ENCODE data around the gene LARP4. TPM values are rescaled to one million over a fixed set of nuclear protein-coding genes. Genes with fewer than 3 reads are reported as not detected.
"Not testable (repeated sequence)": the region's sequence is repeated elsewhere in the genome, so short reads cannot be mapped to it uniquely, and the experiment has no call there.

Gene LARP4
- total RNA-seq, 2 experiments from 2014 or later = 62.2 to 64.0 TPM

DNA sequence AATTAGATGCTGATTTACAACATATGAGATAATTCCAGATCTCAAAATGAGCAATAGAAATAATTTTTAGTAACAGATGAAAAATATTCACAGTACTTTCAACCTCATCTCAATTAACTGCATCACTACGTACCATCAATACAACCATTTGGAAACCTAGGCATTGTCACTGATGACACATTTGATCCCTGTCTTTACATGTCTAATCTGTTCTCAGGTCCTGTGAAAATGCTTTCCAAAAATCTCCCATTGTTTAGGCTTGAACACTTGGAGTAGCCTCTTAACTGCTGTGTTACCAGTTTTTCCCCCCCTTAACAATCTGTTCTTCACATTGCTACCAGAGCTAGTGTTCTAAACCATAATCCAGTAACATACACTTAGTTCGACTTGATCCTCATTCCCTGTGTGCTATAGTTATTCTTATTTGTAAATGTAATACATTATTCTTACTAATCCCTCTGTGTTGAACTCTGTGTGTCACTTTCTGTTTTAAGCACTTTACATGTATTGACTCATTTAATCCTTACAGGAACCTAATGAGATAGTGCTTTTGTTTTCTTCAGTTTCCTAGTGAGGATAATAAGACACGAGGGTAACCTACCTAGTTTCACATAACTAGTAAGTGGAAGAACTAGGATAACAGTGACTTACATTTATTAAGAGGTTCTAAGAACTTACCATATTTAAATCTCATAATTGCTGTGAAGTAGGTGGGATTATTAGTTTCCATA is 41.7 kb downstream of the LARP4 start:
- intact Hi-C loops (cut with micrococcal nuclease) = loop anchor here (5.0 kb wide), 1 partner anchor 40 kb away; the partner anchor contains the start of gene LARP4
- ChIA-PET CTCF (no interaction called here), POLR2A (interaction anchor here (1.0 kb wide), 1 partner anchor 330 kb away, joined by 3 read pairs; the partner anchor contains the start of gene COX14)
- Mint-ChIP-seq H3K27ac (peak overlapping the region; percentile 85), H3K9me3 (no peaks in the 10 kb centered on the region), H3K4me3 (no peak overlapping the region), H3K27me3 (no peaks in the 10 kb centered on the region), H3K36me3 (peaks cover 41% of the 10 kb centered on the region), H3K4me1 (ENCODE audit: low read depth) (peaks cover 15% of the 10 kb centered on the region)
- no peak for DNase-seq

DNA sequence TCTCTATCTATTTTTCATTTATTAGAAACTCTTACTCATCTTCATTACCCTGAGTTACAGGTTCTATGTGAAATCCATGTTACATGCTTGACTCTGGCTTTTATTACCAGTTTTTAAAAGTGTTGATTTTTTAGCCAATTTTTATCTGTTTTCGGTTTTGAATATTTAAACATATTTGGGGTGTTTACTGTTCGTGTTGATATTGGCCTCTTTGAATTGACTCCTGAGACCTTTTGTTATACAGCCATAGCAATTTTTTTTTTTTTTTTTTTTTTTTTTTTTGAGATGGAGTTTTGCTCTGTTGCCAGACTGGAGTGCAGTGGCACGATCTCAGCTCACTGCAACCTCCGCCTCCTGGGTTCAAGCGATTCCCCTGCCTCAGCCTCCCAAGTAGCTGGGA is 49.0 kb downstream of the LARP4 start:
- H3K4me1 Mint-ChIP-seq (ENCODE audit: low read depth); H3K9me3 Mint-ChIP-seq; CTCF ChIA-PET; DNase-seq; H3K27ac Mint-ChIP-seq; intact Hi-C loops (cut with micrococcal nuclease); H3K27me3 Mint-ChIP-seq; H3K4me3 Mint-ChIP-seq: not testable (repeated sequence)
- H3K36me3 Mint-ChIP-seq = peaks cover 40% of the 10 kb centered on the region
- POLR2A ChIA-PET = interaction anchor here (0.6 kb wide), 1 partner anchor 283 kb away, joined by 3 read pairs; no protein-coding TSS in a partner anchor

DNA sequence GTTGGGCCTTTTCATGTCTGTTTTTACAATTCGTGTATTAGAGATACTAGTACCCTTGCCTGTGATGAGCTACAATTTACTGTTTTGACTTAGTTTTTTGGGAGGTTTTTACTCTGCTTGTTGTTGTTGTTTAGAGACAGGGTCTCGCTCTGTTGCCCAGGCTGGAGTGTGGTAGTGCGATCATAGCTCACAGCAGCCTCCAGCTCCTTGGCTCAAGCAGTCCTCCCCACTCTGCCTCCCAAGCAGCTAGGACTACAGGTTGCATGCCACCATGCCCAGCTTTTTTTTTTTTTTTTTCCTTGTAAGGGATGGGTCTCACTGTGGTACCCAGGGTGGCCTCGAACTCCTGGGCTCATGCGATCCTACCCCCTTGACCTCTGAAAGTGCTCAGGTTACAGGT is 52.1 kb downstream of the LARP4 start:
- Mint-ChIP-seq H3K36me3 (peaks cover 35% of the 10 kb centered on the region), H3K27me3 (no peaks in the 10 kb centered on the region), H3K9me3 (no peaks in the 10 kb centered on the region), H3K4me1 (ENCODE audit: low read depth) (peaks cover 4% of the 10 kb centered on the region), H3K27ac (no peak overlapping the region), H3K4me3 (no peak overlapping the region)
- POLR2A ChIA-PET = no interaction called here
- intact Hi-C loops (cut with micrococcal nuclease) = no loop called here
- DNase-seq = no peak
- CTCF ChIA-PET = interaction anchor here (0.6 kb wide), 1 partner anchor 1590 kb away, joined by 3 read pairs; no protein-coding TSS in a partner anchor

DNA sequence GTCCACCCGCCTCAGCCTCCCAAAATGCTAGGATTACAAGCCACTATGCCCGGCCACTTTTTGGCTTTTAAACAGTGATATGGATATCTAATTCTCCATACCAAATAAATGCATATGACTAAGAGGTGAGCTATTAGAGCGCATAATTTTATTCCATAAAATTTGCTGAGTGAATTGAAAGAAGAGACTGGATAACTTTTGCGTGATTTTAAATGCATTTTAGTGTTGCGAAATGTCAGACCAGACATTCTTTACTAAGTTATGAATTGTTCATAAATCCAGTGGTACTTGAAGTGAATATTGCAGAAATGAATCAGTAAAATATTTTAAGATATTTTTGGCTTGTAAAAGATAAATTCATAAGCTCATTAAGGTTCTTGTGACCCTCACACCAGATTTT is 53.2 kb downstream of the LARP4 start:
- ChIA-PET CTCF (no interaction called here), POLR2A (no interaction called here)
- no peak for DNase-seq
- intact Hi-C loops (cut with micrococcal nuclease) = no loop called here
- Mint-ChIP-seq H3K27me3 (no peaks in the 10 kb centered on the region), H3K9me3 (no peaks in the 10 kb centered on the region), H3K27ac (no peak overlapping the region), H3K4me1 (ENCODE audit: low read depth) (peaks cover 4% of the 10 kb centered on the region), H3K4me3 (no peak overlapping the region), H3K36me3 (peaks cover 34% of the 10 kb centered on the region)

DNA sequence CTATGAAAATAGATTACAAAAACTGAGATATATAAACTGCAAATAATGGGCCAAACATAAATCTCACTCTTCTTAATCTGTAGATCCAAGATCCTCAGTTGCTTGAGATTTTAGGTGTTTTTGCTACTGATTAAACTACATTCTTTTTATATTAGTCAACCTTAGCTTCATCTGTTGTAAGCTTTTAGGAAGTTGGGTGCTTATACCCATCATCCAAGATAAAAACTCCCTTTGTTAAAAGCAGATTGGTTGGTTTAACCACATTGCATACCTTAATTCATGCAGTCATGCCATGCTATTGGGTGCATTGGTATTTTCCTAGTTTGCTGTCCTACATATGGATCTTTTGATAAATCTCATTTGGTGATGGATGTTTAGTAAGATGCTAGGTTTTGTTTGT is 57.9 kb downstream of the LARP4 start:
- Mint-ChIP-seq H3K4me3 (no peak overlapping the region), H3K9me3 (no peaks in the 10 kb centered on the region), H3K27ac (no peak overlapping the region), H3K27me3 (no peaks in the 10 kb centered on the region), H3K4me1 (ENCODE audit: low read depth) (no peaks in the 10 kb centered on the region), H3K36me3 (peaks cover 34% of the 10 kb centered on the region)
- POLR2A ChIA-PET = no interaction called here
- DNase-seq = no peak
- CTCF ChIA-PET = no interaction called here
- intact Hi-C loops (cut with micrococcal nuclease) = no loop called here

DNA sequence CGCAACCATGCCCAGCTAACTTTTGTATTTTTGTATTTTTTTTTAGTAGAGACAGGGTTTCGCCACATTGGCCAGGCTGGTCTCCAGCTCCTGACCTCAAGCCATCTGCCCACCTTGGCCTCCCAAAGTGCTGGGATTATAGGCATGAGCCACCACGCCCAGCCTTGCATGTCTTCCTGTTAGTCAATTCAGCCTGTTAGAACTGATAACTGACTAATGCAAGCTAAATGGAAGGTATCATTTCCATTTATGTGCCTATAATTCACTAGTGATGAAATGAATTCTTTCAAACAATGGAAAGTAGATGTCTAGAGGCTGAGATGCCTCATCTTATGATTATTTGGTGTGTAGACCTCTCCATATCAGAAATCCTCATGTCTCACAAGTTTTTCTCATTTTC is 66.8 kb downstream of the LARP4 start:
- H3K4me3 Mint-ChIP-seq = no peak overlapping the region
- no peaks in the 10 kb centered on the region for H3K4me1 Mint-ChIP-seq (ENCODE audit: low read depth)
- no peaks in the 10 kb centered on the region for H3K9me3 Mint-ChIP-seq
- intact Hi-C loops (cut with micrococcal nuclease) = no loop called here
- DNase-seq = no peak
- POLR2A ChIA-PET = no interaction called here
- no peaks in the 10 kb centered on the region for H3K27me3 Mint-ChIP-seq
- H3K36me3 Mint-ChIP-seq = peaks cover 42% of the 10 kb centered on the region
- CTCF ChIA-PET = no interaction called here
- H3K27ac Mint-ChIP-seq = no peak overlapping the region

DNA sequence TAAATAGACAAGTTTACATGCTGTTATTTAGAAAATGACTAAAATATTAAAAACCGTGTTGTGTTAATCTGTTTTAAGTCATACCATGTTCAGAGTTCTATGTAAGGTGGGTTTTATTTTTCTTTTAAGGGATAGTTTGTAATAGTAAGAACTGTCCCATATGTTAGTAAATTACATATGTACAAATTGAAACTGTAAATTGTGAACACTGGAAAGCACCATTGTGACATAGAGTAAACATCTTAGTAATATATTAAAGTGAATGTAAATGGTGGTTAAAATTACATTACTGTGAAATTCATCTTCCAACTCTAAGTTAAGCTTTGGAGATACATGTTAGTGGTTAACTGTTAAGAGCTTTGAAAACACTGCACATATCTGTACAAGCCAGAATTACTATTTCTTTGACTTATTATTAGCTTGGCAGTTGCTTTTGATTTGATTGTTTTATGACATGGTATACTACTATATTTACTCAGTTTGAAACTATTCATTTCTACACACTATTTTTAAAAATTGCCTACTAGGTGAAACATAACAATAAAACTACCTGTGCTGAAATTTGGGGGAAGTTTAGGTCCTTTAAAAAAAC is 76.7 kb downstream of the LARP4 start:
- no peak for DNase-seq
- POLR2A ChIA-PET = interaction anchor here (0.6 kb wide), 1 partner anchor 533 kb away, joined by 4 read pairs; no protein-coding TSS in a partner anchor
- no peaks in the 10 kb centered on the region for H3K27me3 Mint-ChIP-seq
- H3K4me1 Mint-ChIP-seq (ENCODE audit: low read depth) = no peaks in the 10 kb centered on the region
- H3K9me3 Mint-ChIP-seq = no peaks in the 10 kb centered on the region
- H3K36me3 Mint-ChIP-seq = peaks cover 32% of the 10 kb centered on the region
- H3K4me3 Mint-ChIP-seq = no peak overlapping the region
- intact Hi-C loops (cut with micrococcal nuclease) = no loop called here
- H3K27ac Mint-ChIP-seq = peak overlapping the region; percentile 19
- CTCF ChIA-PET = interaction anchor here (0.6 kb wide), 2 partner anchors 15 to 265 kb away, joined by 3 read pairs; no protein-coding TSS in a partner anchor

DNA sequence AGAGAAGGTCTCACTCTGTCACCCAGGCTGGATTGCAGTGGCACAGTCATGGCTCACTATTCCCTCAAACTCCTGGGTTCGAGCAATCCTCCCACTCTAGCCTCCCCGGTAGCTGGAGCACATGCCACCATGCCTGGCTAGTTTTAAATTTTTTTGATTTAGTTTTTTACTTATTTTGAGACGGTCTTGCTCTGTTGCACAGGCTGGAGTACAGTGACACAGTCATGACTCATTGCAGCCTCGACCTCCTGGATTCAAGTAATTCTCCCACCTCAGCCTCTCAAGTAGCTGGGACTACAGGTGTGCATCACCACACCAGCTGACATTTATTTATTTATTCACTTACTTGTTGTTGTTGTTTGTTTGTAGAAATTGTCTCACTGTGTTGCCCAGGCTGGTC is 81.9 kb downstream of the LARP4 start:
- ChIA-PET POLR2A (no interaction called here), CTCF (no interaction called here)
- Mint-ChIP-seq H3K4me3 (no peak overlapping the region), H3K36me3 (peaks cover 5% of the 10 kb centered on the region), H3K27me3 (no peaks in the 10 kb centered on the region), H3K27ac (no peak overlapping the region), H3K9me3 (no peaks in the 10 kb centered on the region), H3K4me1 (ENCODE audit: low read depth) (no peaks in the 10 kb centered on the region)
- intact Hi-C loops (cut with micrococcal nuclease) = no loop called here
- DNase-seq = no peak

DNA sequence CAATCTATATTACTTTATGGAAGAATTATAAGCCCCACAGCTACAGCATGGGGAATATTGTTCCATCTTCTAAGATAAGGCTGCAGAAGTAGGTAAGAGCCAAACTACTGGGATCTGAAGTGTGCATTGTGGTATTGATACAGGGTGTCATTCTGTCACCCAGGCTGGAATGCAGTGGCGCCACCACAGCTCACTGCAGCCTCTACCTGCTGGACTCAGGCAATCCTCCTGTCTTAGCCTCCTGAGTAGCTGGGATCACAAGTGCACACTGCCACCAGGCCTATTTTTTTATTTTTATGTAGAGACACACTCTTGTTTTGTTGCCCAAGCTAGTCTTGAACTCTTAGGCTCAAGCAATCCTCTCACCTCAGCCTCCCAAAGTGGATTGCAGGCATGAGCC is 82.8 kb downstream of the LARP4 start:
- Mint-ChIP-seq H3K4me3 (no peak overlapping the region), H3K27ac (no peak overlapping the region), H3K27me3 (no peaks in the 10 kb centered on the region), H3K36me3 (peaks cover 2% of the 10 kb centered on the region), H3K9me3 (no peaks in the 10 kb centered on the region), H3K4me1 (ENCODE audit: low read depth) (no peaks in the 10 kb centered on the region)
- ChIA-PET CTCF (no interaction called here), POLR2A (interaction anchor here (0.6 kb wide), 1 partner anchor 27 kb away, joined by 5 read pairs; no protein-coding TSS in a partner anchor)
- intact Hi-C loops (cut with micrococcal nuclease) = no loop called here
- no peak for DNase-seq

DNA sequence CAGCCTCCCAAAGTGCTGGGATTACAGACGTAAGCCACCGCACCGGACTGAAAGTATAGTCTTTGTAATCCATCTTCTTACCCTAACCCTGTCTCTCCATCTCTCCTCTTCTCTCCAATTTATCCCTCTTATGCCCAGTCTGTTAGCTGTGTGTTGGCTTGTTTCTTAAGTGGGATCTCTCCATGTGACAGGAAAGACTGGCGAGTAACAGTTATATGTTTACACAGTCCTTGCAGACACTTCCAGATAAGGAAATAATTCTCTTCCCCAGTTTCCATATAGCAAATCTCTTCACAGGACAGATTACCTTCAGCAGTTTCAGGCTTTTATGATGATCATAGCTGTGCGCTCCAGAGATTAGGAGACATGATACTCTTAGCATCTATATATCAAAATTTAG is 88.1 kb downstream of the LARP4 start:
- no peak overlapping the region for H3K4me3 Mint-ChIP-seq
- no peak overlapping the region for H3K27ac Mint-ChIP-seq
- H3K4me1 Mint-ChIP-seq (ENCODE audit: low read depth) = no peaks in the 10 kb centered on the region
- DNase-seq = no peak
- POLR2A ChIA-PET = no interaction called here
- intact Hi-C loops (cut with micrococcal nuclease) = no loop called here
- CTCF ChIA-PET = no interaction called here
- H3K9me3 Mint-ChIP-seq = peaks cover 21% of the 10 kb centered on the region
- peaks cover 4% of the 10 kb centered on the region for H3K36me3 Mint-ChIP-seq
- no peaks in the 10 kb centered on the region for H3K27me3 Mint-ChIP-seq

DNA sequence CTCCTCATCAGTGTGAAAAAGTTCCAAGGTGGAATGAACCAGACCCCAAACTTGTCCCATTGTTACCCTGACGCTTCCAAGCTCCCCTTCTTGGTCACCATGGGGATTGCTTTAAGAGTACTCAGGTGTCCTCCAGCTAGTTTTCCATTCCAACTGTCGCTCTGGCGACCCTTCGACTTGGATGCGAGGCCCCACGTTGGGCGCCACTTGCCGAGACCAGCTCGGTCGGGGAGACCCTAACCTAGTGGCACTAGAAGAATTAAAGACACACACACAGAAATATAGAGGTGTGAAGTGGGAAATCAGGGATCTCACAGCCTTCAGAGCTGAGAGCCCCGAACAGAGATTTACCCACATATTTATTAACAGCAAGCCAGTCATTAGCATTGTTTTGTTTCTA is 97.4 kb downstream of the LARP4 start:
- not testable (repeated sequence) for H3K27me3 Mint-ChIP-seq

DNA sequence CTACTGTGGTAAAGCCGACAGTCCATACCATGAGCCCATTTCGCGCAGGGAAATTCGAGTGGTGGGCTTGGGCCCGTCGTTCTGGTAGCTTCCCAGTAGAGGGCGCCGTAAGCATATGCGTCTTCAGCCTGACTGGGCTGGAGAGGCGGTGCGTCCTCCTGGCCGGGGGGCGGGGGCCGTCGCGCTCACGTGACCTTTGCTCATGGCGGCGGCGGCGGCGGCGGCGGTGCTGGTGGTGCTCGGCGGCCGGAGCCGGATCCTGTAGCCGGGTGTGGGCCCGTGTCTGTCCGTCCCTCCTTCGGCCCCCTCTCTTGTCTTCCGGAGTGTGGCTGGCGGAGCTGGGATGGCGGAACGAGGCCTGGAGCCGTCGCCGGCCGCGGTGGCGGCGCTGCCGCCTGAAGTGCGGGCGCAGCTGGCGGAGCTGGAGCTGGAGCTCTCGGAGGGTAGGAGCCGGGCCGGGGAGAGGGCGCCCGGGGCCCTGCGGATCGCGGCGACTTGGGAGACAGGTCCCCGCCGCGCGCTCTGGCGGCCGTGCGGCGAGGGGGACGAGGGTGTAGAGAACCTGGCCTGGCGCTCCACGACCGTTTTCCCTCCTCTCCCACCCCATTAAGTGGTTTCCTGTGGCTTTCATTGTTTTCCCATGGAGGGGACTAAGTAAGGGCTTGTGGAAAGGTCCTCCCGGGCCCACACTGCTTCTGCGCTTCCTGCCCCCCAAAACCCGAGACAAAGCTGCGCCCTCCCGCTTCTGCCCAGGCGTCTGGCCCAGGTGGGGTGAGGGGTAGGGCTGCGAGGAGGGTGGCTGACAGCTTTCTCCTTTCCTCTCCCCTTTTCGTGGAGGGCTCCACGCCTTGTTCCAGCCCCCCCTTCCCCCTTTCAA is 104.4 kb downstream of the LARP4 start, which contains the start of gene DIP2B:
Gene DIP2B, plus strand, starts transcription at position 188 of the 877 bp plus-strand sequence. Its CDS starts 156 bp downstream, at position 344.
- Mint-ChIP-seq H3K9me3 (no peaks in the 10 kb centered on the region), H3K27me3 (no peaks in the 10 kb centered on the region), H3K4me1 (ENCODE audit: low read depth) (peaks cover 44% of the 10 kb centered on the region), H3K27ac (peak within 1 kb of the TSS; percentile 93), H3K4me3 (peak within 1 kb of the TSS; percentile 99), H3K36me3 (peaks cover 3% of the 10 kb centered on the region)
- peak; percentile 96 for DNase-seq
- ChIA-PET POLR2A (interaction anchor here (0.6 to 1.9 kb wide), 9 partner anchors 13 to 266 kb away, joined by 3 to 8 read pairs (median 5); no protein-coding TSS in a partner anchor), CTCF (interaction anchor here (0.6 to 8.5 kb wide), 37 partner anchors 10 to 302 kb away, joined by 3 to 147 read pairs (median 4); no protein-coding TSS in a partner anchor)
- intact Hi-C loops (cut with micrococcal nuclease) = loop anchor here (1.0 to 10.0 kb wide), 6 partner anchors 27 to 520 kb away; partner anchors contain the start of gene SLC11A2

More for the DNA sequence above, 97.4 kb downstream of the LARP4 start:
- Mint-ChIP-seq H3K9me3 (peaks cover 57% of the 10 kb centered on the region), H3K36me3 (peaks cover 29% of the 10 kb centered on the region)
- CTCF ChIA-PET = interaction anchor here (1.9 kb wide), 1 partner anchor 140 kb away, joined by 5 read pairs; no protein-coding TSS in a partner anchor
- POLR2A ChIA-PET; intact Hi-C loops (cut with micrococcal nuclease); H3K4me3 Mint-ChIP-seq; DNase-seq; H3K4me1 Mint-ChIP-seq (ENCODE audit: low read depth); H3K27ac Mint-ChIP-seq: not testable (repeated sequence)

Measured in activated CD4-positive, alpha-beta memory T cell treated with anti-CD3 and anti-CD28 coated beads for 36 hours (primary cell).